HG03520 (cell line): ENCODE results near the gene SPACA4.
"Not testable (repeated sequence)": the region's sequence is repeated elsewhere in the genome, so short reads cannot be mapped to it uniquely, and the experiment has no call there.

Source experiments
- ATAC-seq: cut with Tn5 transposase; IDR thresholded peaks from one replicate; pipeline ENCODE4 v1.9.1; 2021; ENCODE audit warnings: mild to moderate bottlenecking, moderate library complexity; ENCODE audit not compliant: unreplicated experiment

SPACA4 gene

GRCh38 chr19:48606463-48607358 lies at the start of gene SPACA4:
SPACA4 (plus strand) TSS chr19:48606742; CDS start chr19:48606979, 237 bp downstream.
- no peak for ATAC-seq

- no peak for ATAC-seq
Measured at GRCh38 chr19:48556825-48557224, 49.7 kb upstream of the SPACA4 start.

- no peak for ATAC-seq
Measured at GRCh38 chr19:48558018-48558684, 48.4 kb upstream of the SPACA4 start.

- ATAC-seq = no peak
Measured at GRCh38 chr19:48560095-48560530, 46.4 kb upstream of the SPACA4 start.

- no peak for ATAC-seq
Measured at GRCh38 chr19:48561412-48561811, 45.1 kb upstream of the SPACA4 start.

- ATAC-seq = no peak
Measured at GRCh38 chr19:48565090-48565489, 41.5 kb upstream of the SPACA4 start.

- no peak for ATAC-seq
Measured at GRCh38 chr19:48568345-48568886, 38.1 kb upstream of the SPACA4 start.

GRCh38 chr19:48569814-48570213 lies 36.7 kb upstream of the SPACA4 start:
- no peak for ATAC-seq

- ATAC-seq = no peak
Measured at GRCh38 chr19:48571378-48572162, 35.0 kb upstream of the SPACA4 start.

GRCh38 chr19:48573163-48573505 lies 33.4 kb upstream of the SPACA4 start:
- no peak for ATAC-seq

- no peak for ATAC-seq
Measured at GRCh38 chr19:48575931-48576622, 30.5 kb upstream of the SPACA4 start.

- ATAC-seq = not testable (repeated sequence)
Measured at GRCh38 chr19:48577908-48578307, 28.6 kb upstream of the SPACA4 start.

GRCh38 chr19:48578891-48579290 lies 27.7 kb upstream of the SPACA4 start:
- ATAC-seq = no peak

- ATAC-seq = no peak
Measured at GRCh38 chr19:48582168-48582567, 24.4 kb upstream of the SPACA4 start.

- ATAC-seq = no peak
Measured at GRCh38 chr19:48587387-48587786, 19.2 kb upstream of the SPACA4 start.

- no peak for ATAC-seq
Measured at GRCh38 chr19:48588670-48589401, 17.7 kb upstream of the SPACA4 start.

- ATAC-seq = no peak
Measured at GRCh38 chr19:48591021-48591420, 15.5 kb upstream of the SPACA4 start.

- no peak for ATAC-seq
Measured at GRCh38 chr19:48595171-48595570, 11.4 kb upstream of the SPACA4 start.

- no peak for ATAC-seq
Measured at GRCh38 chr19:48595833-48596232, 10.7 kb upstream of the SPACA4 start.

GRCh38 chr19:48596237-48596636 lies 10.3 kb upstream of the SPACA4 start:
- ATAC-seq = no peak
